ENCODE data around the gene RUNX1. TPM values are rescaled to one million over a fixed set of nuclear protein-coding genes. Genes with fewer than 3 reads are reported as not detected.

Gene RUNX1
- total RNA-seq, 1 experiment from 2014 or later, result 55.2 TPM

DNA sequence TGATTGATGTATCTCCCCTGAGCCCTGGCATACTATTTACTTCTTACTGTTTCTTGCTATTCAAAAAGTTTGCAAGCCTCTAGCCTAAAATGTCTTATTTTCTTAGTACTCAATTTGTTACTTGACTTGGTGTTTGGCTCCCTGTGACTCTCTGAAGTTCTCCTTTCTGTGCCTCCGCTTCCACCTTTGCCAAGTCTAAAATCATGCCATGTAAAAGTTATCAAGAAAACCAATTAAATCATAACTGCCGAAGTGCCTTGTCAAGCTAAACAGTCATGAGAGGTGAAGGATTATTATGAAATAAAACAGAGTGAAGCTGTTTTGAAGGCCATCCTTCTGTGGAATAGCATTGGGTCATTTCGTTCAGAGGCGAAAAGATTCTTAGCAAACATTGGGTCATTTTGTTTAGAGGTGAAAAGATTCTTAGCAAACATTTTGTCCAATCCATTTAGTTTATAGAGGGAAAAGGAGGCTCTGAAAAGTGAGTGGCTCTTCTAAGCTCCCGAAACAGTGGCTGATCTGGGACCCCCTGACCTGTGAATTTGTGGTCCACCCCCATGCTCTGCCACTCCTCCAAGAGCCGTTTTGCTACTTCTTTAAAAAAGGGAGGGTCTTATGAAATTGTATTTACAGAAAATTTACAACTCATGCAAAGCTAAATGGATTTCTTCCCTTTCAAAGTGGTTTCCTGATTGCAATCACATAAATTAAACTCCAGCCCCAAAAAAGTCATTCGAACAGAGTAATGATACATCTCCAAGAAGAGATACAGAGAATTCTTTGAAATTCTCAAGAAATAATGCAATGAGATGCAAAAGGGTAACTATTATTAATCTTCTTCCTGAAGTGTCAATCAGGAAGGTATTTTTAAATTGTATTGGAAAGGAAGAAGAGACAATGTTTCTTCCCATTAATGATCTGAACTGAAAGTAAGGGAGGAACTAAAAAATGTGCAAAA is 141.4 kb downstream of the RUNX1 start:
- H3K9me3 ChIP-seq (ENCODE audit: low read length), result no peaks in the 10 kb centered on the region
- ATAC-seq, result no peak
- H3K27me3 ChIP-seq (ENCODE audit: low read length), result no peaks in the 10 kb centered on the region
- no peak overlapping the region for H2AFZ ChIP-seq (ENCODE audit: low read length)
- no TSS peak for BruUV-seq (replicated peaks)
- H4K20me1 ChIP-seq (ENCODE audit: low read length), result no peaks in the 10 kb centered on the region
- no peak overlapping the region for H3K9ac ChIP-seq (ENCODE audit: low read length)
- no peaks in the 10 kb centered on the region for H3K79me2 ChIP-seq (ENCODE audit: low read length)
- peaks cover 21% of the 10 kb centered on the region for H3K4me1 ChIP-seq (ENCODE audit: insufficient read depth, low read length)
- intact Hi-C loops (cut with micrococcal nuclease), result loop anchor here (10.0 kb wide), 1 partner anchor 107 kb away; no protein-coding TSS in a partner anchor
- DNase-seq, result no peak
- H3K36me3 ChIP-seq (ENCODE audit: low read depth, low read length), result no peaks in the 10 kb centered on the region
- H3K4me3 ChIP-seq (ENCODE audit: low read length), result no peak overlapping the region
- no peak overlapping the region for H3K27ac ChIP-seq (ENCODE audit: low read length)
- H3K9me2 ChIP-seq (replicated peaks; ENCODE audit: low read length), result no peaks in the 10 kb centered on the region
- no peak for TF ChIP-seq EZH2 (IDR thresholded peaks at IDR 0.05; ENCODE audit: low read length, unreplicated experiment)
- TF ChIP-seq CTCF (conservative IDR thresholded peaks at IDR 0.05; ENCODE audit: low read depth, low read length), result no peak
- TF ChIP-seq EZH2phosphoT487 (IDR thresholded peaks at IDR 0.05; ENCODE audit: borderline replicate concordance, low read length), result no peak
- no peaks in the 10 kb centered on the region for H3F3A ChIP-seq (ENCODE audit: low read length, unreplicated experiment)
- ChIA-PET POLR2A (ENCODE audit: unreplicated experiment) (interaction anchor here (1.1 kb wide), 1 partner anchor 19 kb away, joined by 5 read pairs; no protein-coding TSS in a partner anchor), CTCF (no interaction called here)
- H3K4me2 ChIP-seq (ENCODE audit: low read length), result peak overlapping the region; percentile 42

DNA sequence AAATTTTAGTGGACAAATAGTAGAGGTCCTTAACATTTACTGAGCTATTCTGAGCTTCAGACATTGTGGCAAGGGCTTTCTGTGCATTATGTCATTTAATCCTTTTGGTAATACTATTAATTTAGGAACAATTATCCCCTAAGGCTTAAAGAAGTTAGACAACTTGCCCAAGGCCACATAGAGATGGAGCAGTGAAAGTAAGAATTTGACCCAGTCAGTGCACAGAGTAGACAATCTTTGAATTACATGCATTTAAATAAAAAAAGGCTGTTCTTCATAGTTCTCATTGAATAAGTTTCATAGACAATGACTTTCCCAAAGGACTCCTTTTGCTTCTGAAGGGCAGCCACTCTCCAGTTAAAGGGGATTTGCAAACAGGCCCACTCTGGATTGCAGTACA is 142.7 kb downstream of the RUNX1 start:
- H3K9me3 ChIP-seq (ENCODE audit: low read length), result no peaks in the 10 kb centered on the region
- H3K4me3 ChIP-seq (ENCODE audit: low read length), result no peak overlapping the region
- H2AFZ ChIP-seq (ENCODE audit: low read length), result no peak overlapping the region
- TF ChIP-seq CTCF (conservative IDR thresholded peaks at IDR 0.05; ENCODE audit: low read depth, low read length), result no peak
- no peak for TF ChIP-seq EZH2 (IDR thresholded peaks at IDR 0.05; ENCODE audit: low read length, unreplicated experiment)
- no peak for TF ChIP-seq EZH2phosphoT487 (IDR thresholded peaks at IDR 0.05; ENCODE audit: borderline replicate concordance, low read length)
- CTCF ChIA-PET, result no interaction called here
- ATAC-seq (no peak), DNase-seq (no peak)
- H4K20me1 ChIP-seq (ENCODE audit: low read length), result no peaks in the 10 kb centered on the region
- no peak overlapping the region for H3K4me2 ChIP-seq (ENCODE audit: low read length)
- POLR2A ChIA-PET (ENCODE audit: unreplicated experiment), result no interaction called here
- H3K9me2 ChIP-seq (replicated peaks; ENCODE audit: low read length), result no peaks in the 10 kb centered on the region
- H3F3A ChIP-seq (ENCODE audit: low read length, unreplicated experiment), result no peaks in the 10 kb centered on the region
- H3K79me2 ChIP-seq (ENCODE audit: low read length), result peaks cover 8% of the 10 kb centered on the region; the same call in 1 of the 2 replicates
- peaks cover 24% of the 10 kb centered on the region for H3K4me1 ChIP-seq (ENCODE audit: insufficient read depth, low read length)
- intact Hi-C loops (cut with micrococcal nuclease), result loop anchor here (10.0 kb wide), 1 partner anchor 108 kb away; no protein-coding TSS in a partner anchor
- H3K27me3 ChIP-seq (ENCODE audit: low read length), result no peaks in the 10 kb centered on the region
- no TSS peak for BruUV-seq (replicated peaks)
- H3K27ac ChIP-seq (ENCODE audit: low read length), result no peak overlapping the region
- no peak overlapping the region for H3K9ac ChIP-seq (ENCODE audit: low read length)
- H3K36me3 ChIP-seq (ENCODE audit: low read depth, low read length), result no peaks in the 10 kb centered on the region

DNA sequence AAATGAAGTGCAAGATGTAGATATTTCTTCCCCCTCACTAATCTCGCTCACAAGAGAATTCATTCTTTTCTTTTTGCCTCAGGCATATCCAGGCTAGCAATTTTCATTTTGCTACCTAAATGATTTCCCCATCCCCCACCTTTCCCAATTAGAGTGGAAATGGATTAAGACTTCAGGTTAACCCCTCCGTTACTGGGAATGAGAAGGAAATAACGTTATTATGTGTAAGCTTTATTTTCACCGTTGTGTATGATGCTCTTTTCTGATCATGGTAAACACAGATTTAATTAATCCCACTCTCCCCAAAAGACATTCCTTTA is 143.9 kb downstream of the RUNX1 start:
- ChIA-PET POLR2A (ENCODE audit: unreplicated experiment) (interaction anchor here (0.6 kb wide), 1 partner anchor 378 kb away, joined by 6 read pairs; no protein-coding TSS in a partner anchor), CTCF (no interaction called here)
- Histone ChIP-seq H2AFZ (ENCODE audit: low read length) (no peak overlapping the region), H3K9me2 (replicated peaks; ENCODE audit: low read length) (no peaks in the 10 kb centered on the region), H3K27ac (ENCODE audit: low read length) (no peak overlapping the region), H3K79me2 (ENCODE audit: low read length) (peaks cover 8% of the 10 kb centered on the region; the same call in 1 of the 2 replicates), H3F3A (ENCODE audit: low read length, unreplicated experiment) (peaks cover 5% of the 10 kb centered on the region), H3K36me3 (ENCODE audit: low read depth, low read length) (no peaks in the 10 kb centered on the region), H4K20me1 (ENCODE audit: low read length) (no peaks in the 10 kb centered on the region), H3K4me2 (ENCODE audit: low read length) (no peak overlapping the region), H3K4me1 (ENCODE audit: insufficient read depth, low read length) (peaks cover 33% of the 10 kb centered on the region), H3K9ac (ENCODE audit: low read length) (no peak overlapping the region), H3K4me3 (ENCODE audit: low read length) (no peak overlapping the region), H3K9me3 (ENCODE audit: low read length) (no peaks in the 10 kb centered on the region), H3K27me3 (ENCODE audit: low read length) (no peaks in the 10 kb centered on the region)
- DNase-seq, result no peak
- ATAC-seq, result no peak
- BruUV-seq (replicated peaks), result no TSS peak
- intact Hi-C loops (cut with micrococcal nuclease), result loop anchor here (10.0 kb wide), 1 partner anchor 110 kb away; no protein-coding TSS in a partner anchor
- TF ChIP-seq EZH2phosphoT487 (IDR thresholded peaks at IDR 0.05; ENCODE audit: borderline replicate concordance, low read length) (no peak), EZH2 (IDR thresholded peaks at IDR 0.05; ENCODE audit: low read length, unreplicated experiment) (no peak), CTCF (conservative IDR thresholded peaks at IDR 0.05; ENCODE audit: low read depth, low read length) (no peak)
